ENCODE measurements around the gene ADPRS.

ADPRS gene

GRCh38 chr1:36124404-36125128 is 35.9 kb downstream of the ADPRS start:
- Histone ChIP-seq H3K36me3 (ENCODE audit: insufficient read depth, low read length) (no peaks in the 10 kb centered on the region), H3K9me2 (replicated peaks; ENCODE audit: low read depth, low read length) (no peaks in the 10 kb centered on the region), H3K79me2 (ENCODE audit: insufficient read depth, low read length) (no peaks in the 10 kb centered on the region), H3K4me3 (ENCODE audit: low read length, poor library complexity, severe bottlenecking) (no peak overlapping the region), H3K4me1 (ENCODE audit: insufficient read depth, low read length, poor library complexity, severe bottlenecking) (no peaks in the 10 kb centered on the region), H4K20me1 (ENCODE audit: insufficient read depth, low read length, poor library complexity, severe bottlenecking) (no peaks in the 10 kb centered on the region), H3K4me2 (ENCODE audit: low read depth, low read length, poor library complexity, severe bottlenecking) (no peak overlapping the region), H3K9me3 (ENCODE audit: insufficient read depth, low read depth, low read length) (no peaks in the 10 kb centered on the region), H3K9ac (ENCODE audit: low read depth, low read length, poor library complexity, severe bottlenecking) (no peak overlapping the region), H3K27me3 (ENCODE audit: insufficient read depth, low read length, poor library complexity, severe bottlenecking) (no peaks in the 10 kb centered on the region), H2AFZ (ENCODE audit: low read length) (no peak overlapping the region), H3F3A (ENCODE audit: low read depth) (no peaks in the 10 kb centered on the region)
- no peak for TF ChIP-seq CTCF (conservative IDR thresholded peaks at IDR 0.05; ENCODE audit: low read length)
- no peak for TF ChIP-seq EZH2phosphoT487 (IDR thresholded peaks at IDR 0.05; ENCODE audit: borderline replicate concordance)

- TF ChIP-seq EZH2phosphoT487 (IDR thresholded peaks at IDR 0.05; ENCODE audit: borderline replicate concordance) (no peak), CTCF (conservative IDR thresholded peaks at IDR 0.05; ENCODE audit: low read length) (no peak)
- no peak within 1 kb of the TSS for H3K4me3 ChIP-seq (ENCODE audit: low read length, poor library complexity, severe bottlenecking)
- no peak within 1 kb of the TSS for H3K4me2 ChIP-seq (ENCODE audit: low read depth, low read length, poor library complexity, severe bottlenecking)
- H4K20me1 ChIP-seq (ENCODE audit: insufficient read depth, low read length, poor library complexity, severe bottlenecking) = no peaks in the 10 kb centered on the region
- no peaks in the 10 kb centered on the region for H3K4me1 ChIP-seq (ENCODE audit: insufficient read depth, low read length, poor library complexity, severe bottlenecking)
- no peaks in the 10 kb centered on the region for H3K36me3 ChIP-seq (ENCODE audit: insufficient read depth, low read length)
- no peak within 1 kb of the TSS for H2AFZ ChIP-seq (ENCODE audit: low read length)
- no peaks in the 10 kb centered on the region for H3F3A ChIP-seq (ENCODE audit: low read depth)
- H3K27me3 ChIP-seq (ENCODE audit: insufficient read depth, low read length, poor library complexity, severe bottlenecking) = no peaks in the 10 kb centered on the region
- H3K9me2 ChIP-seq (replicated peaks; ENCODE audit: low read depth, low read length) = no peaks in the 10 kb centered on the region
- no peaks in the 10 kb centered on the region for H3K79me2 ChIP-seq (ENCODE audit: insufficient read depth, low read length)
- H3K9me3 ChIP-seq (ENCODE audit: insufficient read depth, low read depth, low read length) = no peaks in the 10 kb centered on the region
- H3K9ac ChIP-seq (ENCODE audit: low read depth, low read length, poor library complexity, severe bottlenecking) = no peak within 1 kb of the TSS
These were observed 36.7 kb downstream of the ADPRS start, which contains the start of gene COL8A2 for GRCh38 chr1:36125129-36125991. Gene COL8A2, minus strand, starts transcription at chr1:36125222. Its CDS starts 24,980 bp downstream, at chr1:36100242.

- Histone ChIP-seq H3F3A (ENCODE audit: low read depth) (no peaks in the 10 kb centered on the region), H3K4me2 (ENCODE audit: low read depth, low read length, poor library complexity, severe bottlenecking) (no peak overlapping the region), H3K79me2 (ENCODE audit: insufficient read depth, low read length) (no peaks in the 10 kb centered on the region), H4K20me1 (ENCODE audit: insufficient read depth, low read length, poor library complexity, severe bottlenecking) (no peaks in the 10 kb centered on the region), H3K4me3 (ENCODE audit: low read length, poor library complexity, severe bottlenecking) (no peak overlapping the region), H3K36me3 (ENCODE audit: insufficient read depth, low read length) (no peaks in the 10 kb centered on the region), H3K27me3 (ENCODE audit: insufficient read depth, low read length, poor library complexity, severe bottlenecking) (no peaks in the 10 kb centered on the region), H3K9me3 (ENCODE audit: insufficient read depth, low read depth, low read length) (no peaks in the 10 kb centered on the region), H2AFZ (ENCODE audit: low read length) (no peak overlapping the region), H3K9ac (ENCODE audit: low read depth, low read length, poor library complexity, severe bottlenecking) (no peak overlapping the region), H3K9me2 (replicated peaks; ENCODE audit: low read depth, low read length) (no peaks in the 10 kb centered on the region), H3K4me1 (ENCODE audit: insufficient read depth, low read length, poor library complexity, severe bottlenecking) (no peaks in the 10 kb centered on the region)
- TF ChIP-seq EZH2phosphoT487 (IDR thresholded peaks at IDR 0.05; ENCODE audit: borderline replicate concordance) = no peak
- no peak for TF ChIP-seq CTCF (conservative IDR thresholded peaks at IDR 0.05; ENCODE audit: low read length)
These were observed 37.5 kb downstream of the ADPRS start for GRCh38 chr1:36126005-36126716.

All from Loucy (cell line).